GM12864 (cell line): ENCODE results near the gene DAB2IP.

ENCODE experiments used
- DNase-seq: peaks from one replicate; pipeline ENCODE4 v3.0.0-alpha.2; 2011; ENCODE audit warnings: low read depth
- H3K4me3 ChIP-seq: 2 replicates; pipeline ENCODE4 v1.5.1; 2011; ENCODE audit warnings: mild to moderate bottlenecking, low read depth, low read length, control low read depth
- CTCF ChIP-seq: IDR thresholded peaks from 2 replicates; pipeline ENCODE4 v1.5.1; 2011; ENCODE audit warnings: low read depth, mild to moderate bottlenecking, moderate library complexity, low read length, control low read depth, inconsistent platforms; ENCODE audit errors: missing control alignments

DAB2IP gene

GRCh38 chr9:121645003-121645402, 6.4 kb upstream of the DAB2IP start:
- no peak for DNase-seq
- H3K4me3 ChIP-seq = no peak overlapping the region
- TF ChIP-seq CTCF = no peak

- no peak for TF ChIP-seq CTCF
- H3K4me3 ChIP-seq = no peak overlapping the region
- no peak for DNase-seq
These were observed 5.3 kb upstream of the DAB2IP start for GRCh38 chr9:121645853-121646807.

GRCh38 chr9:121646992-121647391, 4.4 kb upstream of the DAB2IP start:
- DNase-seq = no peak
- H3K4me3 ChIP-seq = no peak overlapping the region
- TF ChIP-seq CTCF = no peak

GRCh38 chr9:121648172-121648571, 3.3 kb upstream of the DAB2IP start:
- TF ChIP-seq CTCF = no peak
- no peak for DNase-seq
- H3K4me3 ChIP-seq = no peak overlapping the region

GRCh38 chr9:121648799-121649198, 2.6 kb upstream of the DAB2IP start:
- DNase-seq = no peak
- no peak for TF ChIP-seq CTCF
- no peak overlapping the region for H3K4me3 ChIP-seq

- DNase-seq = no peak
- no peak overlapping the region for H3K4me3 ChIP-seq
- TF ChIP-seq CTCF = no peak
These were observed 1.8 kb upstream of the DAB2IP start for GRCh38 chr9:121649476-121650216.
